ENCODE measurements around the gene ZNF439.
A peak's percentile ranks its signal among the peaks of the same experiment; 100 is the strongest.
"Not testable (repeated sequence)": the region's sequence is repeated elsewhere in the genome, so short reads cannot be mapped to it uniquely, and the experiment has no call there.

ZNF439 gene

GRCh38 chr19:11848594-11849469 is at the start of gene ZNF439:
TSS of gene ZNF439 (plus strand) at chr19:11848726. CDS start at chr19:11848868, 142 bp downstream.
- peak; percentile 89 to 90 for DNase-seq

- DNase-seq, result no peak
These were observed 42.0 kb upstream of the ZNF439 start for GRCh38 chr19:11806354-11807098.

- DNase-seq, result no peak
These were observed 41.5 kb upstream of the ZNF439 start for GRCh38 chr19:11807099-11807380.

- DNase-seq, result no peak
These were observed 34.9 kb upstream of the ZNF439 start for GRCh38 chr19:11813703-11814028.

- peak; percentile 93 to 94 for DNase-seq
These were observed 34.4 kb upstream of the ZNF439 start, which contains the start of gene ZNF440 for GRCh38 chr19:11814029-11814699. TSS of gene ZNF440 (plus strand) at chr19:11814273. CDS start at chr19:11814448, 175 bp downstream.

- DNase-seq, result no peak
These were observed 33.9 kb upstream of the ZNF439 start for GRCh38 chr19:11814700-11815035.

- DNase-seq, result no peak
These were observed 26.9 kb upstream of the ZNF439 start for GRCh38 chr19:11821474-11822109.

GRCh38 chr19:11828957-11829876 is 19.3 kb upstream of the ZNF439 start:
- not testable (repeated sequence) for DNase-seq

- no peak for DNase-seq
These were observed 16.1 kb upstream of the ZNF439 start for GRCh38 chr19:11832253-11832912.

GRCh38 chr19:11833541-11833940 is 15.0 kb upstream of the ZNF439 start:
- no peak for DNase-seq

GRCh38 chr19:11835626-11836066 is 12.9 kb upstream of the ZNF439 start:
- not testable (repeated sequence) for DNase-seq

GRCh38 chr19:11843722-11844121 is 4.8 kb upstream of the ZNF439 start:
- DNase-seq, result no peak

GRCh38 chr19:11847615-11848014 is 911 bp upstream of the ZNF439 start:
- DNase-seq, result not testable (repeated sequence)

GRCh38 chr19:11848200-11848593 is 329 bp upstream of the ZNF439 start:
- DNase-seq, result no peak

- not testable (repeated sequence) for DNase-seq
These were observed 1.8 kb downstream of the ZNF439 start for GRCh38 chr19:11850289-11850688.

GRCh38 chr19:11853358-11853757 is 4.8 kb downstream of the ZNF439 start:
- no peak for DNase-seq

GRCh38 chr19:11856596-11857250 is 8.2 kb downstream of the ZNF439 start:
- no peak for DNase-seq

- DNase-seq, result no peak
These were observed 12.2 kb downstream of the ZNF439 start for GRCh38 chr19:11860721-11861120.

GRCh38 chr19:11861301-11861700 is 12.8 kb downstream of the ZNF439 start:
- no peak for DNase-seq

- DNase-seq, result not testable (repeated sequence)
These were observed 19.2 kb downstream of the ZNF439 start for GRCh38 chr19:11867766-11868165.

GRCh38 chr19:11868188-11868587 is 19.7 kb downstream of the ZNF439 start:
- no peak for DNase-seq
